Fibroblast of skin of back (primary cell): ENCODE measurements around the gene AP3S2.
"Not testable (repeated sequence)": the region's sequence is repeated elsewhere in the genome, so short reads cannot be mapped to it uniquely, and the experiment has no call there.

Source experiments
- DNase-seq: peaks from one replicate; pipeline ENCODE4 v3.0.0-alpha.2; 2013

AP3S2 gene

GRCh38 chr15:89799918-89800498 lies 93.8 kb downstream of the AP3S2 start:
- no peak for DNase-seq

- no peak for DNase-seq
These were observed 94.5 kb downstream of the AP3S2 start for GRCh38 chr15:89799011-89799911.

GRCh38 chr15:89797678-89798201 lies 96.1 kb downstream of the AP3S2 start:
- DNase-seq, result no peak

- DNase-seq, result no peak
These were observed 97.8 kb downstream of the AP3S2 start for GRCh38 chr15:89795996-89796395.

- DNase-seq, result peak; percentile 66
These were observed 99.1 kb downstream of the AP3S2 start for GRCh38 chr15:89794627-89795241.

- DNase-seq, result no peak
These were observed 101.5 kb downstream of the AP3S2 start for GRCh38 chr15:89792106-89792805.

GRCh38 chr15:89790661-89791060 lies 103.1 kb downstream of the AP3S2 start:
- DNase-seq, result no peak

GRCh38 chr15:89790206-89790605 lies 103.6 kb downstream of the AP3S2 start:
- DNase-seq, result no peak

- DNase-seq, result not testable (repeated sequence)
These were observed 105.2 kb downstream of the AP3S2 start for GRCh38 chr15:89788585-89788984.

GRCh38 chr15:89787944-89788343 lies 105.8 kb downstream of the AP3S2 start:
- no peak for DNase-seq

GRCh38 chr15:89785774-89786140 lies 108.0 kb downstream of the AP3S2 start:
- peak; percentile 59 for DNase-seq

GRCh38 chr15:89785064-89785773 lies 108.6 kb downstream of the AP3S2 start:
- no peak for DNase-seq

GRCh38 chr15:89784686-89784960 lies 109.2 kb downstream of the AP3S2 start:
- DNase-seq, result no peak

- DNase-seq, result no peak
These were observed 109.7 kb downstream of the AP3S2 start for GRCh38 chr15:89783861-89784685.

GRCh38 chr15:89783111-89783860 lies 110.5 kb downstream of the AP3S2 start:
- no peak for DNase-seq

GRCh38 chr15:89782619-89782950 lies 111.2 kb downstream of the AP3S2 start:
- DNase-seq, result not testable (repeated sequence)

GRCh38 chr15:89781891-89782618 lies 111.7 kb downstream of the AP3S2 start:
- DNase-seq, result peak; percentile 49

- DNase-seq, result no peak
These were observed 112.7 kb downstream of the AP3S2 start for GRCh38 chr15:89781055-89781454.

- DNase-seq, result no peak
These were observed 113.2 kb downstream of the AP3S2 start for GRCh38 chr15:89780601-89781000.
